Lung (tissue), 12 donors: ENCODE measurements around the gene POMP. TPM values are rescaled to one million over a fixed set of nuclear protein-coding genes. Genes with fewer than 3 reads are reported as not detected.
A peak's percentile ranks its signal among the peaks of the same experiment; 100 is the strongest.
"Not testable (repeated sequence)": the region's sequence is repeated elsewhere in the genome, so short reads cannot be mapped to it uniquely, and the experiment has no call there.

Source experiments
- ATAC-seq: fragments of 200-7000 bp; cut with Tn5 transposase; one replicate; pipeline ENCODE4 v1.9.1; 2020; ENCODE audit warnings: moderate number of reproducible peaks; ENCODE audit not compliant: insufficient read depth, low FRiP score
- DNase-seq, 3 donors: peaks; one replicate each; pipeline ENCODE4 v3.0.0-alpha.2; 2013 to 2017
- H3K27ac ChIP-seq, 2 donors: one replicate each; pipeline ENCODE4 v1.5.1; 2013; ENCODE audit warnings: mild to moderate bottlenecking in 2 of 2, moderate library complexity in 2 of 2, control low read depth in 1 of 2, inconsistent platforms in 1 of 2, low read depth in 1 of 2, low read length in 1 of 2
- H3K27me3 ChIP-seq, 3 donors: one replicate each; pipeline ENCODE4 v1.5.1; 2013; ENCODE audit warnings: low read length in 2 of 3; ENCODE audit not compliant: control insufficient read depth in 3 of 3, insufficient read depth in 3 of 3
- H3K36me3 ChIP-seq, 4 donors: one replicate each; pipeline ENCODE4 v1.5.1; 2013; ENCODE audit warnings: low read length in 4 of 4, mild to moderate bottlenecking in 1 of 4, moderate library complexity in 1 of 4; ENCODE audit not compliant: control insufficient read depth in 4 of 4, insufficient read depth in 4 of 4
- H3K4me1 ChIP-seq, 5 donors: one replicate each; pipeline ENCODE4 v1.5.1; 2013; ENCODE audit warnings: low read length in 5 of 5, mild to moderate bottlenecking in 2 of 5, moderate library complexity in 1 of 5; ENCODE audit not compliant: control insufficient read depth in 5 of 5, insufficient read depth in 5 of 5
- H3K4me3 ChIP-seq: one replicate; pipeline ENCODE4 v1.5.1; 2013; ENCODE audit warnings: mild to moderate bottlenecking, control low read depth, moderate library complexity
- H3K9ac ChIP-seq, 2 donors: one replicate each; pipeline ENCODE4 v1.5.1; 2013; ENCODE audit warnings: low read length in 2 of 2, control low read depth in 1 of 2; ENCODE audit not compliant: insufficient read depth in 1 of 2
- H3K9me3 ChIP-seq, 4 donors: one replicate each; pipeline ENCODE4 v1.5.1; 2013; ENCODE audit warnings: low read length in 3 of 4, mild to moderate bottlenecking in 1 of 4, moderate library complexity in 1 of 4; ENCODE audit not compliant: control insufficient read depth in 4 of 4, insufficient read depth in 3 of 4
- CTCF ChIP-seq: IDR thresholded peaks from 2 replicates; pipeline ENCODE4 v1.5.1; 2012; ENCODE audit warnings: mild to moderate bottlenecking; ENCODE audit errors: control extremely low read depth, extremely low read depth
- WGBS, 2 donors: extraction: QIAGEN DNeasy Blood & Tissue Kit; methylation state at CpG; one replicate each; pipeline ENCODE4 v1.1.7; 2013; 5-methylcytosine and 5-hydroxymethylcytosine counted together
- polyA plus RNA-seq, 2 donors: library from polyadenylated mRNA; stranded (reverse); fragments of 200-250 nt; gene quantifications; one replicate each; pipeline ENCODE4 v1.2.1, GENCODE V29; 2013
- total RNA-seq, 2 donors: library from RNA; depleted of rRNA in 1 of 2; stranded (reverse); fragments of >200 nt in 1 of 2; gene quantifications; one replicate each; pipeline ENCODE4 v1.2.1, GENCODE V29; 2014 to 2021
- donor health status: control.
- donor health status: control.
- donor health status: Bipolar disorder and iron deficiency.
- donor health status: healthy.
- donor health status: DM: yes; HTN: yes; CAD: no.

POMP gene
- total and polyA plus RNA-seq, 4 donors, result 33.6 to 89.9 (median 72.8) TPM

DNA sequence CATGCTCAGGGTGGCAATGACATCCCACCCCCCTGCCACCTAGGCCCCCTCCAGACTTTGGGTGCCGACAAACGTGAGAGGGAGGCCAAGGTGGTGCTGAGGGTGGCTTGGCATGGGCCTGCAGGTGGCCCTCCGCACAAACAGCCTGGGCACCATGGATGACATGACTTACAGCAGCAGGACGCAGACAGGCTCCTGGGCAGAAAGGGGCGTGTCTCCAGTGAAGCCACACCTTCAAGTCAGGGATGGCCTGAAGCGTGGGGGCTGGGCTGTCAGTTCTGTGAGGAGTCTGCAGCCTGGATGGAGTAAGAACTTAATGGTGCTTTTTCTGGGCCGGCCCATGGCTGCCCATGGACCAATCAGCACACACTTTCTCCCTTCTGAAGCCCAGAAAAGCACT, 25.3 kb downstream of the POMP start:
- Histone ChIP-seq H3K27ac (no peak overlapping the region), H3K36me3 (peaks cover 0 to 2% (median 2%) of the 10 kb centered on the region in 4 donors), H3K27me3 (no peaks in the 10 kb centered on the region), H3K9me3 (no peaks in the 10 kb centered on the region), H3K9ac (no peak overlapping the region), H3K4me1 (no peaks in the 10 kb centered on the region), H3K4me3 (no peak overlapping the region)
- ATAC-seq, result no peak
- DNase-seq, result no peak
- TF ChIP-seq CTCF, result no peak
- WGBS, 2 donors, result 64 to 72% methylated on average over 7 of the region's 7 CpGs

GRCh38 chr13:28685114-28685513, 26.2 kb downstream of the POMP start:
- no peak for DNase-seq
- H3K9ac ChIP-seq, result no peak overlapping the region
- H3K9me3 ChIP-seq, result no peaks in the 10 kb centered on the region
- H3K36me3 ChIP-seq, result peaks cover 0 to 1% (median 0%) of the 10 kb centered on the region in 4 donors
- H3K4me3 ChIP-seq, result no peak overlapping the region
- 96% methylated on average over 12 of the region's 12 CpGs for WGBS, 2 donors
- H3K27me3 ChIP-seq, result no peaks in the 10 kb centered on the region
- no peak for TF ChIP-seq CTCF
- no peak overlapping the region for H3K27ac ChIP-seq
- no peak for ATAC-seq
- no peaks in the 10 kb centered on the region for H3K4me1 ChIP-seq

DNA sequence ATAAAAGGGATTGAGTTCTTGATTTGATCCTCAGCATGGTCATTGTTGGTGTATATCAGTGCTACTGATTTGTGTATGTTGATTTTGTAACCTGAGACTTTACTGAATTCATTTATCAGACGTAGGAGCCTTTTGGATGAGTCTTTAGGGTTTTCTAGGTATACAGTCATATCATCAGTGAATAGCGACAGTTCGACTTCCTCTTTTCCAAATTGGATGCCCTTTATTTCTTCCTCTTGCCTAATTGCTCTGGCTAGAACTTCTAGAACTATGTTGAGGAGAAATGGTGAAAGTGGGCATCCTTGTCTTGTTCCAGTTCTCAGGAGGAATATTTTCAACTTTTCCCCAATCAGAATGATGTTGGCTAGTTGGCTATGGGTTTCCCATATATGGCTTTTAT, 27.0 kb downstream of the POMP start:
- Histone ChIP-seq H3K9me3 (no peaks in the 10 kb centered on the region), H3K4me1 (no peaks in the 10 kb centered on the region), H3K4me3 (no peak overlapping the region), H3K9ac (no peak overlapping the region), H3K36me3 (no peaks in the 10 kb centered on the region), H3K27ac (no peak overlapping the region), H3K27me3 (no peaks in the 10 kb centered on the region)
- ATAC-seq (no peak), DNase-seq (no peak)
- 67 to 81% methylated on average over 3 of the region's 3 CpGs for WGBS, 2 donors
- TF ChIP-seq CTCF, result no peak

DNA sequence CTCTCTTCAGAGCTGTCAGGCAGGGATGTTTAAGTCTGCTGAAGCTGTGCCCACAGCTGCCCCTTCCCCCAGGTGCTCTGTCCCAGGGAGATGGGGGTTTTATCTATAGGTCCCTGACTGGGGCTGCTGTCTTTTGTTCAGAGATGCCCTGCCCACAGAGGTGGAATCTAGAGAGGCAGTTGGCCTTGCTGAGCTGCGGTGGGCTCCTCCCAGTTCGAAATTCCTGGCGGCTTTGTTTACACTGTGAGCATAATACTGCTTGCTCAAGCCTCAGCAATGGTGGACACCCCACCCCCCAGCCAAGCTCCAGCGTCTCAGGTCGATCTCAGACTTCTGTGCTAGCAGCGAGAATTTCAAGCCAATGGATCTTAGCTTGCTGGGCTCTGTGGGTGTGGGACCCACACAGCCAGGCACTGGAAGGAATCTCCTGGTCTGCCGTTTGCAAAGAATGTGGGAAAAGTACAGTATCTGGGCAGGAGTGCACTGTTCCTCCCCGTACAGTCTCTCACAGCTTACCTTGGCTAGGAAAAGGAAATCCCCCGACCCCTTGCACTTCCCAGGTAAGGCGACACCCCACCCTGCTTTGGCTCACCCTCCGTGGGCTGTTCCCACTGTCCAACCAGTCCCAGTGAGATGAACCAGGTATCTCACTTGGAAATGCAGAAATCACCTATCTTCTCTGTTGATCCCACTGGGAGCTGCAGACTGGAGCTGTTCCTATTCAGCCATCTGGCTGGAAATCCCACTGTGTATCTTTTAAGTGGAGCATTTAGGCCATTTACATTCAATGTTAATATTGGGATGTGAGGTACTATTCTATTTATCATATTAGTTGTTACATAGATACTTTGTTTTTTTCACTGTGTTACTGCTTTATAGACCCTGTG, 34.9 kb downstream of the POMP start:
- DNase-seq, result peak; percentile 37 to 63 (median 59)
- H3K27me3 ChIP-seq, H3K36me3 ChIP-seq, H3K9me3 ChIP-seq, H3K9ac ChIP-seq, H3K27ac ChIP-seq, ATAC-seq, H3K4me3 ChIP-seq, H3K4me1 ChIP-seq: not testable (repeated sequence)
- WGBS, 2 donors, result 55 to 64% methylated on average over 11 of the region's 11 CpGs
